ENCODE results near the gene TNFRSF11A.

TNFRSF11A gene

GRCh38 chr18:62345909-62346308 lies 20.8 kb downstream of the TNFRSF11A start:
- DNase-seq, result no peak

DNA sequence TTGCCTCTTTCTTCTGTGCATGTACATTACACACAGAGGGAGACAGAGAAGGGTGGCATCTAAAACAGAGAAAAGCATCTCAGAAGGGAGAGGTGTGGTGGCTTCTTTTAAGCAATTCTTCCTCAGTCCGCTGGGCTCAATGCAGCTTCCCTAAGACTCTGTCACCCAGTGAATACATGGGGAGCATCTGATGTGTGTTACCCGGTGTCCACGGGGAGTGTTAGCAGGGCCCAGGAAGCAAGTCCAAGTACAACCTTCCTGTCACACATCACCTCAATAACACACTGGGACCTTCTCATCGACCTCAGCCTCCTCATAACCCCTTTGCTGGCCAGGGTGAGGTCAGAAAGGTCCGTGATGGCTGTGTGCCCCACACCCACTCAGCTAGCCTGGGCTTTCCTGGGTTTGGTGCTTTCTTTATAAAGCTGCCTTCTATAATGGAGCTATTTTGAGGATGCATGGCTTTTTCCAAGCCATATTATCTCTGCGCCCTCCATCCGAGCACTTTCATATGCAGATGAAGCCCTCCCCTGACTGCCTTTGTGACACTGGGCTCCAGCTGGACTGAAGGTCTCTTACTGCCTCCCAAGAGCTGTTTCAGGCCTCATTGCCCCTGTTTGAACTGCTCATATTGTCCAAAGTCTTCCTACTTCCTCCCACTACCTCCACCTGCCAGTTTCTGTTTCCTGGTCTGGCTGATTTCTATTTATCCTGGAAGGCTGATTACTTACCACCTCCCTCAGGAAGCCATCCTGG lies 21.4 kb downstream of the TNFRSF11A start:
- DNase-seq, result no peak

DNA sequence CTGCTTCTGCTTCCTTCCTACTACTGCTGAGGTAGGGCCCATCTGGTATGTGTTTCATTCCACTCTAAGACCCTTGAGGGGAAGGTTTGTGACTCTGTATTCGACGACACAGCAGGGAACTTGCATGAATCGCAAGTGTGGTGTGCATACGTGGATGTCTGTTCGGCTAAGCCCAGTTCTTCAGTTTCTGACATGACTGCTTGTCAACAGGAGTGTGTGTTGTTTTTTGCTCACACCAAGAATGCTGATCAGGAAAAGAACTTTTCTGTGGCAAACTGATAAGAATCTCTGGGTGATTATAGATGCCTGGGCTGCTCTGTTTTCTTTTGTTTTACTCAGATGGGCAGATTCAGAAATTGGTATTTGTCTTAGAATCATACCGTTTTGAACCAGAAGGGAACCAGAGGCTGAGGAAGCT lies 22.0 kb downstream of the TNFRSF11A start:
- peak; percentile 21 for DNase-seq

GRCh38 chr18:62348474-62348873 lies 23.4 kb downstream of the TNFRSF11A start:
- DNase-seq, result no peak

- no peak for DNase-seq
These were observed 28.1 kb downstream of the TNFRSF11A start for GRCh38 chr18:62353170-62353569.

GRCh38 chr18:62354151-62354550 lies 29.0 kb downstream of the TNFRSF11A start:
- DNase-seq, result no peak

- DNase-seq, result no peak
These were observed 32.1 kb downstream of the TNFRSF11A start for GRCh38 chr18:62357079-62357719.

DNA sequence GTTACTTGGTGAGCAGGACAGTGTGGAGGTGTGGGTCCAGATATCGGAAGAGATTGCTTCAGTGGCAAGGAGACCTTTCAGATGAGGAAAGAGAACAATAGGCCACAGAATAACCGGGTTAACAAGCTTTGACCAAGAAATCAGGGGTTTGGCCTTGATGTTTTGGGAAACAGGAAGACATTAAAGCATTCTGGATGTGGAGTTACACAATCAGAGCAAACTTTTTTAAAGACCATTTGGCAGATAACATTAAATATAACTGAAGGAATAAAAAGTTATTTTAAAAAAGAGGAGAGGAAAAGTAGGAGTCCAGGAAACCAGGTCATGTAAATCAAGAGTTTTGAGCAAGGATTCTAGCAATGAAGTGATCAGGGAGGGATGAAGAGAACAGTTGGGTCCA lies 35.7 kb downstream of the TNFRSF11A start:
- DNase-seq, result no peak

- DNase-seq, result no peak
These were observed 36.2 kb downstream of the TNFRSF11A start for GRCh38 chr18:62361288-62361687.

DNA sequence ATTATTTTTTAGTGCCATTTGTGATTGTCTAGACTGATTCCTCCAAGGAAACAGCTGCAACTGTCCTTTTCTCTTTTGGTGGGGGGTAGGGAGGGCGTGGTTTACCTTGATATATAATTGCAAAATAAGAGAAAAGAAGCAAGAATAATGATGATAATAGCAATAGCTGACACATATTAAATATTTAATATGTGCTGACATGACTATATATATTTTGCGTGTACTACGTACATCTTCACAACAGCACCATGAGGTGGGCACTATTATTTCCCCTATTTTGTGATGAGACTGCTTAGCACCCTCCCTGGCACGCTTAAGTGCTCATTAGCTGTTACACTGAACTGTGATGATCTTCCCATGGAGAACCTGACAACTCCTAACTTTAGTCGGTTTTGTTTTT lies 39.4 kb downstream of the TNFRSF11A start:
- no peak for DNase-seq

DNA sequence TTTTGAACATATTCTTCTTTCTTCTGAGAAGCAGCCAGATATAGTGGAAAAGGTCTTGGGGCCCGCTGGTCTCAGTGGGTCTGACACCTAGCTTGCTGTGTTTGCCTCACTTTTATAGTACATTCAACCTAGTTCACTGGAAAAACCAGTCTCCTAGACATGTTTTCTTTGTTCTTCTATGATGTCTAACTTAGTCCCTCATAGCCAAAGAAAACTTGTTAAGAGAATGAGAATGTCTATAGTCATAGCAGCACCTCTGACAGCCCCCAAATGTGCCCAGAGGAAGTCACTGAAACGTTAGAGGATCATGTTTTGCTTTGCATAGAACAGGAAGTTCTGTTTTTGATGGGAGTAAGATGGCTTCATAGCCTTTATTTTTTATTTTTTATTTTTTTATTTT lies 40.3 kb downstream of the TNFRSF11A start:
- no peak for DNase-seq

- DNase-seq, result no peak
These were observed 41.9 kb downstream of the TNFRSF11A start for GRCh38 chr18:62366992-62367391.

DNA sequence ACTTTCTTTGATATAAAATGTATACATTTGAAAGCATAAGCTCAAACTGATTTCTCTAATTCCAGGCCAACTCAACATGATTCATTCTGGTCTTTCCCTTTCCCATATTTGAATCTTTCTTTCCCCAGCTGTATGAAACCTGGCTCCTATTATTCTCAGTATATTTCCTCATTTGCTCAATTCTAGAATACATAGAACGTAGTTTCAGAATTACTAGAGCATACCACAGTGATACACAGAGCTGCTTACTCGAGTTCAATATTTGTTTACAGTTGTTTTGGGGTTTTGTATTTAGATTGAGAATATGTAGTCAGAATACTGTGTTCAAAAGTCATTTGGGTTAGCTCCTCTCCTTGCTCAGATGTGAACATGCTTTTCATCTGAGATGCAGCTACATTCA lies 43.0 kb downstream of the TNFRSF11A start:
- no peak for DNase-seq

GRCh38 chr18:62369129-62369644 lies 44.1 kb downstream of the TNFRSF11A start:
- no peak for DNase-seq

DNA sequence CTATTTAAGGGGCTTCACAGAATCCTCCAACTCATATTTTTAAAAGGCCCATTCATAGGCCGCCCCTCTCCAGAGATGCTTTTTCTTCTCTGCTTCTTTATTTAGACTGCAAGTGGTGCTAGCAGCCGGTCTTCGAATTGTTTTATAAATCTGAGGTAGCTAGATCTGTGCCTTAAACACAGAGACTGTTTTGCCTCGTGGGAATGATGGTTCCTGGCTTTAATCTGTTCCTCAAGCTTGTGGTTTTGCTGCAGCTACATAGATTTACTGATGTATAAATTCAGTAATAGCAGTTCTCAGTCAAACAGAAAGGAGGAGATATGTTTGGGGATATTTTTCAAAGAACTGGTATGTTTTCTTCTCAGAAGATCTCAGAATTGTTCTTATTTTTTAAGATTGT lies 45.3 kb downstream of the TNFRSF11A start:
- DNase-seq, result no peak

DNA sequence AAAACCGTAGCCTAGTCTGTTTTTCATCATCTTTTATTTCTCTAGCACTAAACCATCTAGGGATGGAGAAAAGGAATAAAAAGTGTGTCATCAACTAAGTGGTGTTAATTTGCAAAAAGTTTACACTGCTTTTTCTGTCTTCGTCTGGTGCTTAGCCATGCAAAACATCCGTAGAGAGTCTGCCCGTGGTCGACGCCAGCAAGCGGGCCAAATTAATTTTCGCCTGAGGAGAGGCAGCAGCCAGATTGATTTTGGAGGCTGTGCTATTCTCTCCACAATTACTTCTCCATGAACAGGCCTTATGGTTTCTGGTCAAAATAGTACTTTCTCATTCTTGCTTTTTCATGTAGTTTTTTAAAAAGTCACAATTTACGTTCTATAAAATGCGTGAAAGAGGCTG lies 46.3 kb downstream of the TNFRSF11A start:
- no peak for DNase-seq

DNA sequence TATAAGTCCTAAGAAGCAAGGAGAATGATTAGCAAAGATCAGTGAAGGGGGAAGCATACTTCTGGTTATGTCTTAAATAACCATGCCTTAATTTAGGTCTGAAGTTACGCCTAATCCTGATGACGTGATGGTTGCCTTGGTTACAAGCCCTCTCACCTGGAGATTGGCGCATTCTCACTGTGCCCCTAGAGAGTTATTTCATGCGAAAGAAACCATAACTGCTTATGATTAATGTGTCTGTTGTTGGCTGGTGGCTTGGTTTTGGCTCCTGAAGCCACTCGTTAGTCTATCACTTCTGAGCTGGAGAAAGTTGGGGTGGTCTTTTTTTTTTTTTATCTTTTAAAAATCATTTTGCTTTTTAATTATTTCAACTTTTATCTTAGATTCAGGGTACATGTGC lies 47.0 kb downstream of the TNFRSF11A start:
- DNase-seq, result peak; percentile 17

- DNase-seq, result no peak
These were observed 47.8 kb downstream of the TNFRSF11A start for GRCh38 chr18:62372882-62373281.

DNA sequence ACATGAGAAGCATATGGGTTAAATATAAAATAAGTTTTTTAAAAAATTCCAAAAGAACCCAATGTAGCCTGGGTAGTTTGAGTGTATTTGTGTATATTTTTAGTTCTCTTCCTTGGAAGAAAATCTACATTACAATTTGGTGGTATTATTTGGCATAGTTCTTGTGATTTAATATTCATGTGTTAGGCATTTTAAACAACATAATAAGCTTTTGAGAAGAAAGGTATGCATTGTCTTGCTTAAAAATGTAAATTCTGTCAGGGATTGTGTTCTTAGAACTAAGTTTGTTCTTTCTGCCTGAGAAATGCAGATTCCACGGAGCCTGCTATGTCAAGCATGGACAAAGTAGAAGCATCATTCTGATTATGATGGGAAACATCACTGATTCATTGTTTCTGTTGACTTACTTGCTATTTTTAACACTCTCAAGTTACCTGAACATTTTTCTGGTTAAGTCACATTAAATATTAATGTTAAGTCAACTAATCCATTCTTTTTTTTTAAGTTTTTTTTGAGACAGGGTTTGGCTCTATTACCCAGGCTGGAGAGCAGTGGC lies 49.4 kb downstream of the TNFRSF11A start:
- no peak for DNase-seq

DNA sequence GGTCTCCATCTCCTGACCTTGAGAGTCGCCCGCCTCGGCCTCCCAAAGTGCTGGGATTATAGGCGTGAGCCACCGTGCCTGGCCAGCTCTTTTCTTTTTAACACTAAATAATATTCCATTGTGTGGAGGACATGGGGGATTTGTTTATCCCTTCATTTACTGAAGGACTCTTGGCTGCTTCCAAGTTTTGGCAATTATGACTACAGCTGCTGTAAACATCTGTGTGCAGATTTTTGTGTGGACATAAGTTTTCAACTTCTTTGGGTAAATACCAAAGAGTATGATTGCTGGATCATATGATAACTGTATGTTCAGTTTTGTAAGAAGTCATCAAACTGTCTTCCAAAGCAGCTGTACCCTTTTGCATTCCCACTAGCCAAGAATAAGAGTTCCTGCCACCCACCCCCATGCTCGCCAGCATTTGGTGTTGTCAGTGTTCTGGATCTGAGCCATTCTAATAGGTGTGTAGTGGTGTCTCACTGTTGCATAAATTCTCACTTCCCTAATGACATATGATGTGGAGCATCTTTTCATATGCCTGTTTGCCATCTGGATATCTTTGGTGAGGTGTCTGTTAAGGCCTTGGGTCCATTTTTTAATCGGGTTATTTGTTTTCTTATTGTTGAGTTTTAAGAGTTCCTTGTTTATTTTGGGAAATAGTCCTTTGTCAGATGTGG lies 52.2 kb downstream of the TNFRSF11A start:
- DNase-seq, result no peak

DNA sequence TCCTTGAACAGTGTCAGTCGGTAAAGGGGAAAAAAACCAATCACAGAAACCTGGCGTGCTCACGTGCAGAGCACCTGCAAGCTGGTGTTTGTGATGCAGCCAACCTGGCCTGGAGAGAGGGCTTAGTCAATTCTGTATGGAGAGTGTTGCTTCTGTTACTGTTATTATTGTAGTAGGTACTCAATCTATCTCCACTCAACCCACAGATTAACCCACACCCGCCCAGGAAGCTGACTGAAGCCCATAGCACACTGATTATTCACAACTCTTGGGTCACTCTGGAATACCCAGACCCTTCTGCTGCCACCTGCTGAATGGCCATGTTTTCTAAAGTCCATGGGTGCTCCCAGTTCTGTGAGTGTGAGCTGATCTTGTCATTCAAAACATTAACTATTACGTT lies 53.9 kb downstream of the TNFRSF11A start:
- no peak for DNase-seq

- DNase-seq, result no peak
These were observed 56.3 kb downstream of the TNFRSF11A start for GRCh38 chr18:62381373-62381772.

DNA sequence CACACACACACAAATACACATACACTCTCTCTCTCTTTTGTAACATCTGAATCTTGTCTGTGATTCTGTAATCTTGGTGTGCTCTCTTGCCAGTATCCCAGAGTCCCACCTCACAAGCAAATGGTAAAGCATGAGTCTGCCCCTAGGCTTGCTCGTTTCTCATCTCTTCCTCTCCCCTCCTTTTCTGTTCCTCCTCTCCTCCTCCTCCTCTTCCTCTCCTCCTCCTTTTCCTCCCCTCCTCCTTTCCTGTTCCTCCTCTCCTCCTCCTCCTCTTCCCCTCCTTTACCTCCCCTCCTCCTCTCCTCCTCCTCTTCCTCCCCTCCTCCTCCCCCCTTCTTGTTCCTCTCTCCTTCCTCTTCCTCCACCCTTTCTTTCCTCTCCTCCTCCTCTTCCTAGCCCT lies 59.0 kb downstream of the TNFRSF11A start:
- no peak for DNase-seq
